K562 (cell line): ENCODE results near the gene LAMB3. TPM values are rescaled to one million over a fixed set of nuclear protein-coding genes. Genes with fewer than 3 reads are reported as not detected.
A peak's percentile ranks its signal among the peaks of the same experiment; 100 is the strongest.

ENCODE experiments used
- BMI1 ChIP-seq: fragments of 150-350 bp; IDR thresholded peaks from 2 replicates; pipeline ENCODE4 v1.6.1; 2014; ENCODE audit warnings: low read length
- CBFB ChIP-seq: sonication (generic); formaldehyde crosslinking; IDR thresholded peaks from 2 replicates; pipeline ENCODE4 v1.4.0; 2020; ENCODE audit warnings: mild to moderate bottlenecking, missing genetic modification reagents
- CC2D1A ChIP-seq: fragments of 450-650 bp; IDR thresholded peaks from 2 replicates; pipeline ENCODE4 v1.6.1; 2017; ENCODE audit warnings: mild to moderate bottlenecking
- ELF4 ChIP-seq: fragments of 450-650 bp; formaldehyde crosslinking; IDR thresholded peaks from 2 replicates; pipeline ENCODE4 v1.4.0; 2022; ENCODE audit warnings: missing genetic modification characterization
- EP300 ChIP-seq: IDR thresholded peaks from 2 replicates; pipeline ENCODE4 v1.6.1; 2012; ENCODE audit warnings: low read length, improper control_type of control experiment
- GMEB1 ChIP-seq: fragments of 250-450 bp; sonication (Bioruptor Pico); IDR thresholded peaks from 2 replicates; pipeline ENCODE4 v1.4.0; 2020; ENCODE audit warnings: mild to moderate bottlenecking
- GTF2F1 ChIP-seq: IDR thresholded peaks from 2 replicates; pipeline ENCODE4 v1.6.1; 2011; ENCODE audit warnings: low read depth, low read length, improper control_type of control experiment
- HCFC1 ChIP-seq: IDR thresholded peaks from 2 replicates; pipeline ENCODE4 v1.6.1; 2012; ENCODE audit warnings: low read depth, low read length, improper control_type of control experiment
- HEY1 ChIP-seq: fragments of 250-450 bp; sonication (Bioruptor Pico); IDR thresholded peaks from 2 replicates; pipeline ENCODE4 v1.5.0; 2020; ENCODE audit warnings: mild to moderate bottlenecking, moderate library complexity, borderline replicate concordance
- HMGN3 ChIP-seq: IDR thresholded peaks from 2 replicates; pipeline ENCODE4 v1.6.1; 2011; ENCODE audit warnings: borderline replicate concordance, low read depth, mild to moderate bottlenecking, mixed read lengths, low read length; ENCODE audit not compliant: insufficient read length; ENCODE audit errors: extremely low read depth
- ID3 ChIP-seq, 2 experiments: fragments of 250-450 bp in 1 of 2; fragments of 450-650 bp in 1 of 2; sonication (Bioruptor Pico) in 1 of 2; IDR thresholded peaks; 2 replicates each; pipeline versions ENCODE4 v1.6.1 to v1.8.0; 2016 to 2021; ENCODE audit warnings: mild to moderate bottlenecking in 2 of 2, moderate library complexity in 2 of 2, missing compliant biosample characterization in 1 of 2, missing genetic modification characterization in 1 of 2
- ILK ChIP-seq: fragments of 450-650 bp; IDR thresholded peaks from 2 replicates; pipeline ENCODE4 v1.6.1; 2016; ENCODE audit warnings: missing genetic modification characterization, low read depth, mild to moderate bottlenecking, missing compliant biosample characterization, moderate library complexity, borderline replicate concordance
- MIER1 ChIP-seq: fragments of 450-650 bp; IDR thresholded peaks from 2 replicates; pipeline ENCODE4 v1.6.1; 2016; ENCODE audit warnings: antibody characterized with exemption, mild to moderate bottlenecking, low read depth
- NCOA6 ChIP-seq: fragments of 450-650 bp; IDR thresholded peaks from 2 replicates; pipeline ENCODE4 v1.6.1; 2017; ENCODE audit warnings: mild to moderate bottlenecking
- RHOXF2B ChIP-seq: fragments of 250-450 bp; sonication (Bioruptor Pico); conservative IDR thresholded peaks from 2 replicates; pipeline ENCODE4 v1.5.1; 2021
- SAFB2 ChIP-seq: fragments of 200-400 bp; formaldehyde crosslinking; IDR thresholded peaks from 2 replicates; pipeline ENCODE4 v1.6.1; 2018; ENCODE audit warnings: borderline replicate concordance, low read length, low read depth, moderate library complexity; ENCODE audit not compliant: severe bottlenecking
- SIRT6 ChIP-seq: IDR thresholded peaks from one replicate; pipeline ENCODE4 v1.6.1; 2012; ENCODE audit warnings: low read depth, mild to moderate bottlenecking, control low read depth, inconsistent platforms, low read length, moderate library complexity
- SMARCA5 ChIP-seq: fragments of 450-650 bp; IDR thresholded peaks from 2 replicates; pipeline ENCODE4 v1.6.1; 2016
- TRIM24 ChIP-seq, 2 experiments: fragments of 450-650 bp; IDR thresholded peaks; 2 replicates each; pipeline ENCODE4 v1.6.1; 2016
- YY1 ChIP-seq, 3 experiments: IDR thresholded peaks; 2 replicates each; pipeline ENCODE4 v1.6.1; 2011; ENCODE audit warnings: low read length in 2 of 3, mild to moderate bottlenecking in 2 of 3, moderate library complexity in 2 of 3, borderline replicate concordance in 1 of 3, control low read depth in 1 of 3, low read depth in 1 of 3; ENCODE audit not compliant: insufficient read depth in 3 of 3, insufficient replicate concordance in 2 of 3, control insufficient read depth in 1 of 3, insufficient read length in 1 of 3; ENCODE audit errors: extremely low read depth in 1 of 3
- ZFPM2 ChIP-seq: fragments of 250-450 bp; sonication (Bioruptor Pico); IDR thresholded peaks from 2 replicates; pipeline ENCODE4 v1.5.1; 2022; ENCODE audit warnings: mild to moderate bottlenecking
- ZKSCAN8 ChIP-seq: fragments of 200-800 bp; sonication (Bioruptor generic); IDR thresholded peaks from 2 replicates; pipeline ENCODE4 v1.6.1; 2016; ENCODE audit warnings: missing genetic modification characterization, missing compliant biosample characterization
- ZNF24 ChIP-seq: fragments of 450-650 bp; IDR thresholded peaks from 2 replicates; pipeline ENCODE4 v1.6.1; 2016
- ZNF639 ChIP-seq, 2 experiments: fragments of 200-800 bp in 1 of 2; sonication (Bioruptor generic) in 1 of 2; sonication (generic) in 1 of 2; formaldehyde crosslinking in 1 of 2; IDR thresholded peaks in 1 of 2; conservative IDR thresholded peaks in 1 of 2; 2 replicates each; pipeline versions ENCODE4 v1.5.0 to v1.6.1; 2016 to 2020; ENCODE audit warnings: missing compliant biosample characterization in 1 of 2, missing genetic modification characterization in 1 of 2, missing genetic modification reagents in 1 of 2
- ZNF717 ChIP-seq: fragments of 250-450 bp; sonication (Bioruptor Pico); IDR thresholded peaks from 2 replicates; pipeline ENCODE4 v1.5.0; 2021
- ZNF764 ChIP-seq: fragments of 250-450 bp; sonication (Bioruptor Pico); IDR thresholded peaks from 2 replicates; pipeline ENCODE4 v1.4.0; 2020; ENCODE audit warnings: low read depth, mild to moderate bottlenecking, moderate library complexity
- polyA plus RNA-seq, 8 experiments: library from polyadenylated mRNA; depleted of rRNA in 4 of 8; stranded (reverse) in 5 of 8; unstranded in 3 of 8; fragments of >200 nt; fragmentation: Nextera tagmentation in 2 of 8; fragmentation: Illumina TruSeq in 1 of 8; extraction: Ambion mirVana in 2 of 8; extraction: Trizol in 1 of 8; gene quantifications; 2 replicates each; pipeline versions ENCODE4 v1.2.1 to v1.2.3, GENCODE V29; 2011 to 2014; ENCODE audit warnings: inconsistent platforms in 1 of 8, missing spikeins in 1 of 8
- total RNA-seq, 7 experiments: library from RNA; depleted of rRNA in 6 of 7; stranded (reverse); fragments of >200 nt in 6 of 7; fragmentation: Illumina TruSeq in 2 of 7; extraction: Trizol in 2 of 7; gene quantifications; 2 replicates each; pipeline versions ENCODE4 v1.2.1 to v1.2.3, GENCODE V29; 2011 to 2021; ENCODE audit warnings: low replicate concordance in 1 of 7

The LAMB3 gene
- total and polyA plus RNA-seq, 9 of the 15 experiments (the other 6 are each of a cell fraction or from before 2014, with no cell fraction given): 0.08 to 1.3 (median 0.91) TPM

- TF ChIP-seq EP300 (peak; percentile 34; the same call in 1 of the 2 replicates), ZKSCAN8 (CRISPR knock-in tag) (no peak), NCOA6 (no peak), YY1 (IDR thresholded peaks at IDR 0.05; ENCODE audit: borderline replicate concordance in 1 of 3, control insufficient read depth in 1 of 3, extremely low read depth in 1 of 3, insufficient read depth in 3 of 3, insufficient read length in 1 of 3, insufficient replicate concordance in 2 of 3, low read depth in 1 of 3, low read length in 2 of 3) (no peak), ELF4 (CRISPR knock-in tag) (no peak), GMEB1 (no peak), SMARCA5 (no peak), RHOXF2B (CRISPR knock-in tag) (no peak), ID3 (CRISPR knock-in tag; IDR thresholded peaks at IDR 0.05) (no peak), ID3 (tag; IDR thresholded peaks at IDR 0.05) (no peak), SIRT6 (no peak), MIER1 (no peak), HMGN3 (no peak), CBFB (CRISPR knock-in tag) (no peak), SAFB2 (no peak), CC2D1A (peak; percentile 78; the same call in 1 of the 2 replicates), HEY1 (no peak; the same call in 1 of the 2 replicates), ZNF639 (CRISPR knock-in tag; conservative IDR thresholded peaks at IDR 0.05 in 1 of 2, IDR thresholded peaks at IDR 0.05 in 1 of 2) (no peak), BMI1 (no peak), ZFPM2 (CRISPR knock-in tag) (no peak), HCFC1 (no peak), ZNF764 (CRISPR knock-in tag) (no peak), ZNF24 (peak; percentile 52; the same call in 1 of the 2 replicates), ILK (no peak), ZNF717 (no peak), TRIM24 (IDR thresholded peaks at IDR 0.05) (no peak), GTF2F1 (no peak)
Measured at GRCh38 chr1:209692745-209693504, 40.7 kb upstream of the LAMB3 start (continued).
